Tibial nerve (tissue), 3 donors: ENCODE results near the gene SSH3.

ENCODE experiments used
- POLR2A ChIP-seq, 2 donors: fragments of 450-650 bp; IDR thresholded peaks; one replicate each; pipeline ENCODE4 v1.6.1; 2017; ENCODE audit warnings: antibody characterized with exemption in 2 of 2, mild to moderate bottlenecking in 2 of 2, moderate library complexity in 2 of 2
- TF ChIP-seq, protein P1 (sequence below), 5 experiments: fragments of 200-600 bp in 3 of 5; fragments of 450-650 bp in 2 of 5; sonication (generic) in 3 of 5; IDR thresholded peaks; one replicate each; pipeline ENCODE4 v1.5.1; 2016 to 2019; ENCODE audit warnings: antibody characterized with exemption in 5 of 5, mild to moderate bottlenecking in 3 of 5, moderate library complexity in 2 of 5

DNA sequence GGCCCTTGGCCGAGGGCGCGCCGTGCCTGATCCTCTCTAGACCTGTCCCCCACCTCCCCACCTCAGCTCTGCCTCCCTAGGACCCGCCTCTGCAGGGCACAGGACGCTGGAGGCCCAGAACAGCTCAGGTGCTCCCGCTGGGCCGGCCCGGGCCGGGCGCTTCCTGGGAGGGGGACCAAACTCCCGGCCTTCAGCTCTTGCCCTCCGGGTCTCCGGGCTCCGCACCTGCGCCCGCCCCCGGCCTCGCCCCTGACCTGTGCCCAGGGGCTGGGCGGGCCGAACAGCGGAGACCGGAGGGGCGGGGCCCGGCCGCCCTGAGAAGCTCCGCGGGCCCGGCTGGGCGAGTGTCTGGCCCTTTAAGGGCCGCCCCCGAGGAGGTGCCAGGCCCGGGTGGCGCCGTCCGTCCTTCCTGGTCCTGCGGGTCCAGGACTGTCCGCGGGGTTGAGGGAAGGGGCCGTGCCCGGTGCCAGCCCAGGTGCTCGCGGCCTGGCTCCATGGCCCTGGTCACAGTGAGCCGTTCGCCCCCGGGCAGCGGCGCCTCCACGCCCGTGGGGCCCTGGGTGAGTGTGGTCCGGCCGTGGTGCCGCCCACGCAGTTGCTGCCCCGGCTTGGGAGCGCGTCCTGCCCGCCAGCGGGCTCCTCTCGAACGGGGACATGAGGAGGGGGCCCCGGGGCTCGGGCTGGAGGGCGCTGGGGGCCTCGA is at the start of gene SSH3:
- TF ChIP-seq, protein P1, sequence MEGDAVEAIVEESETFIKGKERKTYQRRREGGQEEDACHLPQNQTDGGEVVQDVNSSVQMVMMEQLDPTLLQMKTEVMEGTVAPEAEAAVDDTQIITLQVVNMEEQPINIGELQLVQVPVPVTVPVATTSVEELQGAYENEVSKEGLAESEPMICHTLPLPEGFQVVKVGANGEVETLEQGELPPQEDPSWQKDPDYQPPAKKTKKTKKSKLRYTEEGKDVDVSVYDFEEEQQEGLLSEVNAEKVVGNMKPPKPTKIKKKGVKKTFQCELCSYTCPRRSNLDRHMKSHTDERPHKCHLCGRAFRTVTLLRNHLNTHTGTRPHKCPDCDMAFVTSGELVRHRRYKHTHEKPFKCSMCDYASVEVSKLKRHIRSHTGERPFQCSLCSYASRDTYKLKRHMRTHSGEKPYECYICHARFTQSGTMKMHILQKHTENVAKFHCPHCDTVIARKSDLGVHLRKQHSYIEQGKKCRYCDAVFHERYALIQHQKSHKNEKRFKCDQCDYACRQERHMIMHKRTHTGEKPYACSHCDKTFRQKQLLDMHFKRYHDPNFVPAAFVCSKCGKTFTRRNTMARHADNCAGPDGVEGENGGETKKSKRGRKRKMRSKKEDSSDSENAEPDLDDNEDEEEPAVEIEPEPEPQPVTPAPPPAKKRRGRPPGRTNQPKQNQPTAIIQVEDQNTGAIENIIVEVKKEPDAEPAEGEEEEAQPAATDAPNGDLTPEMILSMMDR (IDR thresholded peaks at IDR 0.05): no peak
- TF ChIP-seq POLR2A (IDR thresholded peaks at IDR 0.05): no peak
